Measurements from ENCODE around the gene PSME1. TPM values are rescaled to one million over a fixed set of nuclear protein-coding genes. Genes with fewer than 3 reads are reported as not detected.

Gene PSME1
- polyA plus RNA-seq, 1 donor (not counting 4 experiments of a cell fraction or from before 2014, with no cell fraction given) = 75.1 TPM

DNA sequence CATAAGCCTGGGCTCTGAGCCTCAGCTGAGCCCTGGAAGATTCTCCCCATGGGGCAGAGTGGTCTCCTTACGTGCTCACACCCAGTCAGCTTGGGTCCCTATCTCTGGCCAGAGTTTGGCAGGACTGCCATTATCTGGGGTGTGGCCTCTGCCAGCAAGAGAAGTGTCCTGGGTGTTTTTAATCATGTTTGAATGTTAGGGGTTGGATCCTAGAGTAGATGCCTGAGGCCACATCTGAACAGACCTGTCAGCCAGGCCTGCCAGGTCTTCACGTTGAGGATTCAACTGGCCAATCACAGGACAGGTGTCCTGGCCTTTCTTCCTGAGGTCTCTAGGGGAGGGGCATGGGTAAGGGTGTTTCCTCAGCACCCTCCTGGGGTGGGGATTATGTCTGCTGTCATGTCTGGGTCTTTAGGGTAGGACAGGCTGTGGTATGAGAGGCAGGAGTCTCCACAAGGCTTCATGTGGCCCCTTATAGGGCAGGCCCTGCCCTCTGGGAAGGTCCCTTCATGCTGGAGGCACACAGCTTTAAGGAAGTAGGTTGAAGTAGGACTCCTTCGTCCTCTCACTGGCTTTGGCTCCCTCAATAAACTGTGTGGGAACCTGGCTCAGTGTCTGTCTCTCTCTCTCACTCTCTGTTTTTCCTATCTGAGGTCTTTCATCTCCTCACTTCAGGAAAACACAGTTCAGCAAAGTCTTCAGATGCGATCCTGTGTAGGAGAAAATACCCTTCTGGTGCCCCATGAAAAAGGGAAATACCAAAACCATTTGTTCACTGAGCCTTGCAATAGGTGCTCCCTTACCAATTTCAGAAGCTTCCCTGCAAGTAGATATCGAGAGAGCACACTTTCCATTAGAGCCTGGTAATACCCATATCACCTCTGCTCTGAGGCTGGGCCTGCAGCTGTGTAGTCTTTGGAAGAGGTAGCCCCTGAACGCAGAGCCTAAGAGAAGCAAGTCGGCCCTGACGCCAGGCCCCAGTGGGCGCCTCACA lies 12.3 kb upstream of the PSME1 start:
- Histone ChIP-seq H4K20me1 (ENCODE audit: control insufficient read depth, extremely low read depth, insufficient read depth, low read length) (no peaks in the 10 kb centered on the region), H2AFZ (ENCODE audit: control insufficient read depth, low read length) (no peak overlapping the region), H3K4me2 (ENCODE audit: control insufficient read depth, extremely low read depth, insufficient read depth, low read depth, low read length) (no peak overlapping the region), H3K79me2 (ENCODE audit: control insufficient read depth, insufficient read depth, low read length) (no peaks in the 10 kb centered on the region), H3K27me3 (ENCODE audit: control insufficient read depth, extremely low read depth, insufficient read depth, low read length) (no peaks in the 10 kb centered on the region), H3K9me3 (ENCODE audit: control insufficient read depth, low read depth, low read length) (no peaks in the 10 kb centered on the region), H3K36me3 (ENCODE audit: control insufficient read depth in 2 of 2, extremely low read depth in 1 of 2, insufficient read depth in 2 of 2, low read length in 2 of 2) (peaks cover 22% of the 10 kb centered on the region in 2 experiments), H3K27ac (ENCODE audit: control insufficient read depth, insufficient read depth, low read length) (no peak overlapping the region), H3K9me1 (ENCODE audit: control insufficient read depth, extremely low read depth, insufficient read depth, low read length) (no peaks in the 10 kb centered on the region), H3K4me1 (ENCODE audit: control insufficient read depth, extremely low read depth, insufficient read depth, low read length) (no peaks in the 10 kb centered on the region), H3K4me3 (ENCODE audit: control insufficient read depth in 2 of 3, extremely low read depth in 1 of 3, insufficient read depth in 2 of 3, low read depth in 1 of 3, low read length in 3 of 3) (no peak overlapping the region), H3K9ac (ENCODE audit: control insufficient read depth, extremely low read depth, insufficient read depth, low read length) (no peak overlapping the region)
- TF ChIP-seq EZH2 (IDR thresholded peaks at IDR 0.05; ENCODE audit: low read length) = no peak
- TF ChIP-seq, protein P1, sequence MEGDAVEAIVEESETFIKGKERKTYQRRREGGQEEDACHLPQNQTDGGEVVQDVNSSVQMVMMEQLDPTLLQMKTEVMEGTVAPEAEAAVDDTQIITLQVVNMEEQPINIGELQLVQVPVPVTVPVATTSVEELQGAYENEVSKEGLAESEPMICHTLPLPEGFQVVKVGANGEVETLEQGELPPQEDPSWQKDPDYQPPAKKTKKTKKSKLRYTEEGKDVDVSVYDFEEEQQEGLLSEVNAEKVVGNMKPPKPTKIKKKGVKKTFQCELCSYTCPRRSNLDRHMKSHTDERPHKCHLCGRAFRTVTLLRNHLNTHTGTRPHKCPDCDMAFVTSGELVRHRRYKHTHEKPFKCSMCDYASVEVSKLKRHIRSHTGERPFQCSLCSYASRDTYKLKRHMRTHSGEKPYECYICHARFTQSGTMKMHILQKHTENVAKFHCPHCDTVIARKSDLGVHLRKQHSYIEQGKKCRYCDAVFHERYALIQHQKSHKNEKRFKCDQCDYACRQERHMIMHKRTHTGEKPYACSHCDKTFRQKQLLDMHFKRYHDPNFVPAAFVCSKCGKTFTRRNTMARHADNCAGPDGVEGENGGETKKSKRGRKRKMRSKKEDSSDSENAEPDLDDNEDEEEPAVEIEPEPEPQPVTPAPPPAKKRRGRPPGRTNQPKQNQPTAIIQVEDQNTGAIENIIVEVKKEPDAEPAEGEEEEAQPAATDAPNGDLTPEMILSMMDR (optimal IDR thresholded peaks at IDR 0.05 in 1 of 3, IDR thresholded peaks at IDR 0.05 in 1 of 3, conservative IDR thresholded peaks at IDR 0.05 in 1 of 3; ENCODE audit: extremely low read depth in 1 of 3, insufficient read depth in 2 of 3, low read length in 3 of 3) = no peak
- DNase-seq (ENCODE audit: low read depth, low spot score) (no peak), FAIRE-seq (no peak)
- dilution Hi-C loops (cut with MboI; ENCODE audit: extremely low pct_ligation_motif_present, low sequenced_read_pairs) = no loop called here

DNA sequence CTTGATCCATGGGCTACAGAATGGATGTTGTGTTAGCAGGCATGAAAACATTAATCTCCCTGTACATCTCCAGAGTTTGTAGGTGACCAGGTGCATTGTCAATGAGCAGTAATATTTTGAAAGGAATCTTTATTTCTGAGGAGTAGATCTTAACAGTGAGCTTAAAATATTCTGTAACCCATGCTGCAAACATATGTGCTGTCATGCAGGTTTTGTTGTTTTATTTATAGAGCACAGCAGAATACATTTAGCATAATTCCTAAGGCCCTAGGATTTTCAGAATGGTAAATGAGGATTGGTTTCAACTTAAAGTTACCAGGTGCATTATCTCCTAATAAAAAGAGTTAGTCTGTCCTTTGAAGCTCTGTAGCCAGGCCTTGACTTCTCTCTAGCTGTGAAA lies 9.1 kb upstream of the PSME1 start:
- no peaks in the 10 kb centered on the region for H3K9me1 ChIP-seq (ENCODE audit: control insufficient read depth, extremely low read depth, insufficient read depth, low read length)
- DNase-seq (ENCODE audit: low read depth, low spot score) (no peak), FAIRE-seq (no peak)
- H3K27me3 ChIP-seq (ENCODE audit: control insufficient read depth, extremely low read depth, insufficient read depth, low read length) = no peaks in the 10 kb centered on the region
- H3K9ac ChIP-seq (ENCODE audit: control insufficient read depth, extremely low read depth, insufficient read depth, low read length) = no peak overlapping the region
- no peaks in the 10 kb centered on the region for H3K9me3 ChIP-seq (ENCODE audit: control insufficient read depth, low read depth, low read length)
- H3K4me2 ChIP-seq (ENCODE audit: control insufficient read depth, extremely low read depth, insufficient read depth, low read depth, low read length) = no peak overlapping the region
- no peaks in the 10 kb centered on the region for H3K79me2 ChIP-seq (ENCODE audit: control insufficient read depth, insufficient read depth, low read length)
- no peak overlapping the region for H3K4me3 ChIP-seq (ENCODE audit: control insufficient read depth in 2 of 3, extremely low read depth in 1 of 3, insufficient read depth in 2 of 3, low read depth in 1 of 3, low read length in 3 of 3)
- no peaks in the 10 kb centered on the region for H4K20me1 ChIP-seq (ENCODE audit: control insufficient read depth, extremely low read depth, insufficient read depth, low read length)
- no peak for TF ChIP-seq EZH2 (IDR thresholded peaks at IDR 0.05; ENCODE audit: low read length)
- TF ChIP-seq, protein P1 (optimal IDR thresholded peaks at IDR 0.05 in 1 of 3, IDR thresholded peaks at IDR 0.05 in 1 of 3, conservative IDR thresholded peaks at IDR 0.05 in 1 of 3; ENCODE audit: extremely low read depth in 1 of 3, insufficient read depth in 2 of 3, low read length in 3 of 3) = no peak
- H3K27ac ChIP-seq (ENCODE audit: control insufficient read depth, insufficient read depth, low read length) = no peak overlapping the region
- H3K36me3 ChIP-seq (ENCODE audit: control insufficient read depth in 2 of 2, extremely low read depth in 1 of 2, insufficient read depth in 2 of 2, low read length in 2 of 2) = peaks cover 0 to 5% of the 10 kb centered on the region in 2 experiments
- no peak overlapping the region for H2AFZ ChIP-seq (ENCODE audit: control insufficient read depth, low read length)
- dilution Hi-C loops (cut with MboI; ENCODE audit: extremely low pct_ligation_motif_present, low sequenced_read_pairs) = no loop called here
- no peaks in the 10 kb centered on the region for H3K4me1 ChIP-seq (ENCODE audit: control insufficient read depth, extremely low read depth, insufficient read depth, low read length)

Data from keratinocyte (primary cell).